SK-N-SH (cell line): Measurements from ENCODE around the gene ITLN1. TPM values are rescaled to one million over a fixed set of nuclear protein-coding genes. Genes with fewer than 3 reads are reported as not detected.

Experiments used
- CTCF ChIA-PET: fragments of 300-600, 350-600 bp; formaldehyde crosslinking; extraction: SDS; loops from one replicate; lab custom pipeline; 2021; lab: Yijun Ruan, JAX
- POLR2A ChIA-PET: fragments of 350-600 bp; sonication (Branson Sonifier 250); formaldehyde crosslinking; extraction: SDS; loops from one replicate; lab custom pipeline; 2020; ENCODE audit warnings: antibody characterized with exemption, inconsistent platforms; lab: Yijun Ruan, JAX
- DNase-seq: peaks from one replicate; pipeline ENCODE4 v3.0.0; 2012
- H2AFZ ChIP-seq: fragments of 200-600 bp; sonication (generic); 2 replicates; pipeline ENCODE4 v1.8.1; 2016; ENCODE audit warnings: antibody characterized with exemption, mild to moderate bottlenecking, low read depth
- H3F3A ChIP-seq: fragments of 200-600 bp; sonication (generic); replicated peaks from 2 replicates; pipeline ENCODE3; 2016; ENCODE audit warnings: antibody characterized with exemption, mild to moderate bottlenecking; ENCODE audit not compliant: insufficient read depth
- H3K27ac ChIP-seq, 2 experiments: fragments of 200-500 bp in 1 of 2; fragments of 200-600 bp in 1 of 2; sonication (Bioruptor generic) in 1 of 2; sonication (generic), shearing (Covaris generic) in 1 of 2; 2 replicates each; pipeline versions ENCODE4 v1.5.1 to v1.6.1; 2014 to 2016; ENCODE audit warnings: low read depth in 2 of 2, inconsistent platforms in 1 of 2, low read length in 1 of 2, mild to moderate bottlenecking in 1 of 2, mixed read lengths in 1 of 2
- H3K27me3 ChIP-seq: fragments of 200-600 bp; sonication (generic), shearing (Covaris generic); 2 replicates; pipeline ENCODE4 v1.6.1; 2016; ENCODE audit warnings: mixed run types; ENCODE audit not compliant: insufficient read depth
- H3K36me3 ChIP-seq, 2 experiments: fragments of 200-500 bp in 1 of 2; fragments of 200-600 bp in 1 of 2; sonication (Bioruptor generic) in 1 of 2; sonication (generic) in 1 of 2; replicated peaks in 1 of 2; 2 replicates each; pipeline versions ENCODE3 to v1.5.1; 2014 to 2016; ENCODE audit warnings: low read length in 1 of 2, mild to moderate bottlenecking in 1 of 2; ENCODE audit not compliant: insufficient read depth in 2 of 2, control insufficient read depth in 1 of 2
- H3K4me1 ChIP-seq, 2 experiments: fragments of 200-500 bp in 1 of 2; fragments of 200-600 bp in 1 of 2; sonication (Bioruptor generic) in 1 of 2; sonication (generic), shearing (Covaris generic) in 1 of 2; 2 replicates each; pipeline versions ENCODE4 v1.5.1 to v1.6.1; 2014 to 2016; ENCODE audit warnings: low read depth in 1 of 2, low read length in 1 of 2, mixed run types in 1 of 2; ENCODE audit not compliant: insufficient read depth in 2 of 2, control insufficient read depth in 1 of 2
- H3K4me2 ChIP-seq: fragments of 200-600 bp; sonication (generic), shearing (Covaris generic); 2 replicates; pipeline ENCODE4 v1.6.1; 2017; ENCODE audit warnings: mixed run types
- H3K4me3 ChIP-seq, 2 experiments: fragments of 200-500 bp in 1 of 2; fragments of 200-600 bp in 1 of 2; sonication (Bioruptor generic) in 1 of 2; sonication (generic), shearing (Covaris generic) in 1 of 2; 2 replicates each; pipeline versions ENCODE4 v1.5.1 to v1.8.1; 2014 to 2016; ENCODE audit warnings: low read depth in 2 of 2, inconsistent platforms in 1 of 2, low read length in 1 of 2, mild to moderate bottlenecking in 1 of 2, mixed read lengths in 1 of 2, moderate library complexity in 1 of 2
- H3K79me2 ChIP-seq: fragments of 200-600 bp; sonication (generic); 2 replicates; pipeline ENCODE4 v1.8.1; 2017; ENCODE audit warnings: mild to moderate bottlenecking; ENCODE audit not compliant: insufficient read depth
- H3K9ac ChIP-seq: fragments of 200-600 bp; sonication (generic); 2 replicates; pipeline ENCODE4 v1.6.1; 2017; ENCODE audit warnings: mixed run types
- H3K9me2 ChIP-seq: fragments of 200-600 bp; sonication (generic); 2 replicates; pipeline ENCODE4 v1.6.1; 2017; ENCODE audit warnings: mixed run types
- H3K9me3 ChIP-seq: fragments of 200-600 bp; sonication (generic); 2 replicates; pipeline ENCODE4 v1.6.1; 2017; ENCODE audit warnings: mixed run types, mild to moderate bottlenecking, moderate library complexity
- H4K20me1 ChIP-seq: fragments of 200-600 bp; sonication (generic); 2 replicates; pipeline ENCODE4 v1.6.1; 2017; ENCODE audit warnings: mild to moderate bottlenecking, mixed run types; ENCODE audit not compliant: insufficient read depth
- CHD2 ChIP-seq: fragments of 150-350 bp; IDR thresholded peaks from 2 replicates; pipeline ENCODE4 v1.6.1; 2018; ENCODE audit warnings: low read length; ENCODE audit not compliant: partially characterized antibody
- ELF1 ChIP-seq: IDR thresholded peaks from 2 replicates; pipeline ENCODE4 v1.4.0; 2012
- FOSL2 ChIP-seq: IDR thresholded peaks from 2 replicates; pipeline ENCODE4 v1.4.0; 2012; ENCODE audit warnings: low read depth, mild to moderate bottlenecking, moderate library complexity, borderline replicate concordance
- MXI1 ChIP-seq: IDR thresholded peaks from 2 replicates; pipeline ENCODE4 v1.6.1; 2012; ENCODE audit warnings: mild to moderate bottlenecking, low read depth, low read length, improper control_type of control experiment
- NFIC ChIP-seq: IDR thresholded peaks from 2 replicates; pipeline ENCODE4 v1.4.0; 2012; ENCODE audit warnings: borderline replicate concordance
- NRF1 ChIP-seq: IDR thresholded peaks from 2 replicates; pipeline ENCODE4 v1.6.1; 2012; ENCODE audit warnings: low read depth, mild to moderate bottlenecking, low read length
- RAD21 ChIP-seq: IDR thresholded peaks from 2 replicates; pipeline ENCODE4 v1.6.1; 2012; ENCODE audit warnings: mild to moderate bottlenecking, low read length
- RFX5 ChIP-seq: IDR thresholded peaks from 2 replicates; pipeline ENCODE4 v1.6.1; 2012; ENCODE audit warnings: mild to moderate bottlenecking, improper control_type of control experiment, low read length
- RXRA ChIP-seq: IDR thresholded peaks from 2 replicates; pipeline ENCODE4 v1.4.0; 2012; ENCODE audit warnings: low read depth, mild to moderate bottlenecking, borderline replicate concordance
- SIN3A ChIP-seq: IDR thresholded peaks from 2 replicates; pipeline ENCODE4 v1.6.1; 2012; ENCODE audit warnings: low read depth, mild to moderate bottlenecking, low read length, moderate library complexity, borderline replicate concordance
- TAF1 ChIP-seq: IDR thresholded peaks from 2 replicates; pipeline ENCODE4 v1.6.1; 2012; ENCODE audit warnings: low read depth, mild to moderate bottlenecking, low read length, moderate library complexity, borderline replicate concordance
- TCF12 ChIP-seq: IDR thresholded peaks from 2 replicates; pipeline ENCODE4 v1.4.0; 2012
- TEAD4 ChIP-seq: IDR thresholded peaks from 2 replicates; pipeline ENCODE4 v1.4.0; 2012; ENCODE audit warnings: mild to moderate bottlenecking, borderline replicate concordance; ENCODE audit not compliant: insufficient read depth
- WGBS: methylation state at CpG from one replicate; pipeline ENCODE4 v1.1.6; 2017; ENCODE audit warnings: low lambda C conversion rate; 5-methylcytosine and 5-hydroxymethylcytosine counted together
- polyA plus RNA-seq, 3 experiments: library from polyadenylated mRNA; depleted of rRNA; stranded (reverse); fragments of >200 nt; gene quantifications; 2 replicates each; pipeline ENCODE4 v1.2.3, GENCODE V29; 2012
- TF ChIP-seq, protein P1 (sequence below): IDR thresholded peaks from 2 replicates; pipeline ENCODE4 v1.4.0; 2012; ENCODE audit warnings: low read depth, borderline replicate concordance
- TF ChIP-seq, protein P2 (sequence below): fragments of 150-350 bp; IDR thresholded peaks from 2 replicates; pipeline ENCODE4 v1.6.1; 2017; ENCODE audit warnings: antibody characterized with exemption, low read length, low read depth, borderline replicate concordance
- TF ChIP-seq, protein P3 (sequence below): IDR thresholded peaks from 2 replicates; pipeline ENCODE4 v1.6.1; 2012; ENCODE audit warnings: mild to moderate bottlenecking, low read depth, low read length, moderate library complexity

Gene ITLN1
- polyA plus RNA-seq, 1 of the 3 experiments (the other 2 are of a cell fraction), result not detected

DNA sequence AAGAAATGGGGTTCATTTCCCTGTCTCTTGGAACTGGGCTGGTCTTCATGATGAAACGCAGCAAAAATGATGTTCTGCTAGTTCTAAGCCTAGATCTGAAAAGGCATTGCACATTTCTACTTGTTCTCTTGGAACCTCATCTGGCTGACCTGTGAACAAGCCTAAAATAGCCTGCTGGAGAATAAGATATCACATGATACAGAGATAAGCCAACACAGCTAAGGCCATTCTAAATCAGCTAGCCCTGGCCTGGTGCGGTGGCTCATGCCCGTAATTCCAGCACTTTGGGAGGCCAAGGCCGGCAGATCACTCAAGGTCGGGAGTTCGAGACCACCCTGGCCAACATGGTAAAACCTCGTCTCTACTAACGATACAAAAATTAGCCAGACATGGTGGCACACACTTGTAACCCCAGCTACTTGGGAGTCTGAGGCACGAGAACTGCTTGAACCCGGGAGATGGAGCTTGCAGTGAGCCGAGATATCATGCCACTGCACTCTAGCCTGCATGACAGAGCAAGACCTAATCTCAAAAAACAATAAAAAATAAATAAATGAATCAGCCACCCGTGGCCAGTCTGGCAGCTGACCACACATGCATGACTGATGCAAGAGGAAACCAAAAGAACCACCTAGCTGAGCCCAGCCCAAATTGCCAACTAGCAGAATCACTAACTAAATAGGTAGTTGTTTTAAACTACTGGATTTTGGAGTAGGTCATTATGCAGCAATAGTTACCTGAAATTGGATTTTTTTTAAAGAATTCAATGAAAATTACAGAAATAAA lies 40.3 kb downstream of the ITLN1 start:
- Histone ChIP-seq H3K9me2 (no peaks in the 10 kb centered on the region), H3K4me3 (no peak overlapping the region), H4K20me1 (no peaks in the 10 kb centered on the region), H3K27me3 (peaks cover 12% of the 10 kb centered on the region; the same call in 1 of the 2 replicates), H3K4me2 (no peak overlapping the region), H3K79me2 (no peaks in the 10 kb centered on the region), H3K36me3 (no peaks in the 10 kb centered on the region), H3K9ac (no peak overlapping the region), H3K4me1 (no peaks in the 10 kb centered on the region), H2AFZ (no peak overlapping the region), H3F3A (no peaks in the 10 kb centered on the region), H3K27ac (no peak overlapping the region), H3K9me3 (no peaks in the 10 kb centered on the region; the same call in 1 of the 2 replicates)
- no peak for DNase-seq
- 9% methylated on average over 11 of the region's 12 CpGs for WGBS
- POLR2A ChIA-PET, result no interaction called here
- TF ChIP-seq, protein P1, sequence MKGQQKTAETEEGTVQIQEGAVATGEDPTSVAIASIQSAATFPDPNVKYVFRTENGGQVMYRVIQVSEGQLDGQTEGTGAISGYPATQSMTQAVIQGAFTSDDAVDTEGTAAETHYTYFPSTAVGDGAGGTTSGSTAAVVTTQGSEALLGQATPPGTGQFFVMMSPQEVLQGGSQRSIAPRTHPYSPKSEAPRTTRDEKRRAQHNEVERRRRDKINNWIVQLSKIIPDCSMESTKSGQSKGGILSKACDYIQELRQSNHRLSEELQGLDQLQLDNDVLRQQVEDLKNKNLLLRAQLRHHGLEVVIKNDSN, result no peak
- TF ChIP-seq RXRA, result no peak
- TF ChIP-seq, protein P2, sequence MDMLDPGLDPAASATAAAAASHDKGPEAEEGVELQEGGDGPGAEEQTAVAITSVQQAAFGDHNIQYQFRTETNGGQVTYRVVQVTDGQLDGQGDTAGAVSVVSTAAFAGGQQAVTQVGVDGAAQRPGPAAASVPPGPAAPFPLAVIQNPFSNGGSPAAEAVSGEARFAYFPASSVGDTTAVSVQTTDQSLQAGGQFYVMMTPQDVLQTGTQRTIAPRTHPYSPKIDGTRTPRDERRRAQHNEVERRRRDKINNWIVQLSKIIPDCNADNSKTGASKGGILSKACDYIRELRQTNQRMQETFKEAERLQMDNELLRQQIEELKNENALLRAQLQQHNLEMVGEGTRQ, result no peak
- TF ChIP-seq TEAD4, result no peak
- TF ChIP-seq, protein P3, sequence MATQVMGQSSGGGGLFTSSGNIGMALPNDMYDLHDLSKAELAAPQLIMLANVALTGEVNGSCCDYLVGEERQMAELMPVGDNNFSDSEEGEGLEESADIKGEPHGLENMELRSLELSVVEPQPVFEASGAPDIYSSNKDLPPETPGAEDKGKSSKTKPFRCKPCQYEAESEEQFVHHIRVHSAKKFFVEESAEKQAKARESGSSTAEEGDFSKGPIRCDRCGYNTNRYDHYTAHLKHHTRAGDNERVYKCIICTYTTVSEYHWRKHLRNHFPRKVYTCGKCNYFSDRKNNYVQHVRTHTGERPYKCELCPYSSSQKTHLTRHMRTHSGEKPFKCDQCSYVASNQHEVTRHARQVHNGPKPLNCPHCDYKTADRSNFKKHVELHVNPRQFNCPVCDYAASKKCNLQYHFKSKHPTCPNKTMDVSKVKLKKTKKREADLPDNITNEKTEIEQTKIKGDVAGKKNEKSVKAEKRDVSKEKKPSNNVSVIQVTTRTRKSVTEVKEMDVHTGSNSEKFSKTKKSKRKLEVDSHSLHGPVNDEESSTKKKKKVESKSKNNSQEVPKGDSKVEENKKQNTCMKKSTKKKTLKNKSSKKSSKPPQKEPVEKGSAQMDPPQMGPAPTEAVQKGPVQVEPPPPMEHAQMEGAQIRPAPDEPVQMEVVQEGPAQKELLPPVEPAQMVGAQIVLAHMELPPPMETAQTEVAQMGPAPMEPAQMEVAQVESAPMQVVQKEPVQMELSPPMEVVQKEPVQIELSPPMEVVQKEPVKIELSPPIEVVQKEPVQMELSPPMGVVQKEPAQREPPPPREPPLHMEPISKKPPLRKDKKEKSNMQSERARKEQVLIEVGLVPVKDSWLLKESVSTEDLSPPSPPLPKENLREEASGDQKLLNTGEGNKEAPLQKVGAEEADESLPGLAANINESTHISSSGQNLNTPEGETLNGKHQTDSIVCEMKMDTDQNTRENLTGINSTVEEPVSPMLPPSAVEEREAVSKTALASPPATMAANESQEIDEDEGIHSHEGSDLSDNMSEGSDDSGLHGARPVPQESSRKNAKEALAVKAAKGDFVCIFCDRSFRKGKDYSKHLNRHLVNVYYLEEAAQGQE, result no peak
- TF ChIP-seq SIN3A, result no peak
- no peak for TF ChIP-seq RAD21
- CTCF ChIA-PET, result interaction anchor here (1.2 to 1.8 kb wide), 2 partner anchors 8 to 10 kb away, joined by 4 to 5 read pairs; no protein-coding TSS in a partner anchor

DNA sequence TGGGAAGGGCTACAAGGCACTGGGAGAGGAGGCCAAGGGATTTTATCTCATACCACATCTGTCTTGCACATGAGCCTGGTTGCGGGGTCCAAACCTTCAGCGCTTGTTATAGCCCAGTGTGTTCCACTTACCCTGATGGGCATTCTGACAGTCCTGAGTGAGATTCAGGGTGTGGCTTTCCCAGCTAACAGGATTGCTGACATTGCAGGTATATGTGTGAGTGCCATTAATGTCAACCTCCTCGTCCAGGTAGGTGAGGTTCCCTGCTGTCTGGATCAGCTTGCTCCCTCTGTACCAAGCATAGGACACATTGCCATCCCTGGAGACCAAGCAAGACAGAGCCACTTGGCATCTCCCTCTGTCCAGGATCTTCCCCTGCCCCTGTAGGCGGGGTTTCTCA lies 43.9 kb downstream of the ITLN1 start:
- peaks cover 22% of the 10 kb centered on the region; the same call in 1 of the 2 replicates for H3K27me3 ChIP-seq
- H3K79me2 ChIP-seq, result no peaks in the 10 kb centered on the region
- H3K36me3 ChIP-seq, result no peaks in the 10 kb centered on the region
- ChIA-PET POLR2A (no interaction called here), CTCF (interaction anchor here (1.2 kb wide), 1 partner anchor 43 kb away, joined by 3 read pairs; no protein-coding TSS in a partner anchor)
- no peak overlapping the region for H3K4me2 ChIP-seq
- no peak for DNase-seq
- no peaks in the 10 kb centered on the region for H3K9me3 ChIP-seq
- no peak overlapping the region for H3K27ac ChIP-seq
- no peaks in the 10 kb centered on the region for H3F3A ChIP-seq
- no peaks in the 10 kb centered on the region for H3K4me1 ChIP-seq
- H3K9ac ChIP-seq, result no peak overlapping the region
- WGBS, result 16% methylated on average over 4 of the region's 4 CpGs
- H3K9me2 ChIP-seq, result no peaks in the 10 kb centered on the region
- TF ChIP-seq FOSL2 (no peak), TAF1 (no peak), CHD2 (no peak), RFX5 (no peak), MXI1 (no peak), NRF1 (no peak), NFIC (no peak), RAD21 (no peak), RXRA (no peak), ELF1 (no peak), TCF12 (no peak)
- TF ChIP-seq, protein P3, result no peak
- no peak overlapping the region for H3K4me3 ChIP-seq
- no peak overlapping the region for H2AFZ ChIP-seq
- H4K20me1 ChIP-seq, result no peaks in the 10 kb centered on the region
